Neural cell (in vitro differentiated cells): ENCODE measurements around the gene UNC45A. TPM values are rescaled to one million over a fixed set of nuclear protein-coding genes. Genes with fewer than 3 reads are reported as not detected.

Source experiments
- H2AFZ ChIP-seq: fragments of 200-600, 300-800 bp; sonication (generic), shearing (Covaris generic); 2 replicates; pipeline ENCODE4 v1.6.0; 2014; ENCODE audit warnings: low read depth, mild to moderate bottlenecking, antibody characterized with exemption, low read length, moderate library complexity
- H3F3A ChIP-seq: fragments of 200-600 bp; shearing (Covaris generic); 2 replicates; pipeline ENCODE4 v1.6.1; 2016; ENCODE audit warnings: mild to moderate bottlenecking, moderate library complexity, mixed read lengths, antibody characterized with exemption, low read length; ENCODE audit not compliant: insufficient read depth, poor library complexity, severe bottlenecking
- H3K27ac ChIP-seq: fragments of 200-600, 300-800 bp; sonication (generic), shearing (Covaris generic); 2 replicates; pipeline ENCODE4 v1.5.1; 2014; ENCODE audit warnings: mild to moderate bottlenecking, low read length, moderate library complexity
- H3K27me3 ChIP-seq: fragments of 300-800, 200-600 bp; sonication (generic), shearing (Covaris generic); 2 replicates; pipeline ENCODE4 v1.6.0; 2014; ENCODE audit warnings: mild to moderate bottlenecking, low read depth, low read length, moderate library complexity; ENCODE audit not compliant: insufficient read depth
- H3K36me3 ChIP-seq: fragments of 300-800, 200-600 bp; sonication (generic), shearing (Covaris generic); 2 replicates; pipeline ENCODE4 v1.5.1; 2014; ENCODE audit warnings: mild to moderate bottlenecking, antibody characterized with exemption, low read length, moderate library complexity; ENCODE audit not compliant: insufficient read depth
- H3K4me2 ChIP-seq: fragments of 300-800, 200-600 bp; sonication (generic), shearing (Covaris generic); 2 replicates; pipeline ENCODE4 v1.6.0; 2014; ENCODE audit warnings: mild to moderate bottlenecking, low read length
- H3K4me3 ChIP-seq: fragments of 300-800, 200-600 bp; sonication (generic), shearing (Covaris generic); 2 replicates; pipeline ENCODE4 v1.5.1; 2014; ENCODE audit warnings: mild to moderate bottlenecking, low read length, moderate library complexity
- H3K79me2 ChIP-seq: fragments of 200-600 bp; shearing (Covaris generic); replicated peaks from 2 replicates; pipeline ENCODE4 v1.6.0; 2014; ENCODE audit warnings: mild to moderate bottlenecking, low read length, moderate library complexity; ENCODE audit not compliant: insufficient read depth
- H3K9ac ChIP-seq: fragments of 300-800, 200-600 bp; sonication (generic), shearing (Covaris generic); 2 replicates; pipeline ENCODE4 v1.6.1; 2016; ENCODE audit warnings: mild to moderate bottlenecking, low read length, mixed read lengths
- H3K9me2 ChIP-seq: fragments of 200-600 bp; shearing (Covaris generic); 2 replicates; pipeline ENCODE4 v1.6.1; 2016; ENCODE audit warnings: mild to moderate bottlenecking, low read length, mixed read lengths; ENCODE audit not compliant: insufficient read depth
- H3K9me3 ChIP-seq: fragments of 200-600, 300-800 bp; sonication (generic), shearing (Covaris generic); 2 replicates; pipeline ENCODE4 v1.6.1; 2016; ENCODE audit warnings: mild to moderate bottlenecking, mixed run types, low read length, moderate library complexity, mixed read lengths
- H4K20me1 ChIP-seq: fragments of 200-600 bp; shearing (Covaris generic); 2 replicates; pipeline ENCODE4 v1.6.1; 2016; ENCODE audit warnings: mild to moderate bottlenecking, mixed run types; ENCODE audit not compliant: insufficient read depth
- EP300 ChIP-seq: fragments of 450-650 bp; conservative IDR thresholded peaks from 2 replicates; pipeline ENCODE4 v1.6.1; 2014; ENCODE audit warnings: antibody characterized with exemption, mild to moderate bottlenecking, moderate library complexity; ENCODE audit not compliant: poor library complexity, severe bottlenecking
- EZH2 ChIP-seq: fragments of 200-600, 300-800 bp; shearing (Covaris generic), sonication (generic); IDR thresholded peaks from 2 replicates; pipeline ENCODE4 v1.6.1; 2014; ENCODE audit warnings: antibody characterized with exemption, low read length, borderline replicate concordance, mild to moderate bottlenecking; ENCODE audit not compliant: insufficient read depth, poor library complexity, severe bottlenecking
- MXI1 ChIP-seq: fragments of 450-650 bp; conservative IDR thresholded peaks from 2 replicates; pipeline ENCODE4 v1.6.1; 2014; ENCODE audit warnings: antibody characterized with exemption, mild to moderate bottlenecking; ENCODE audit not compliant: poor library complexity, severe bottlenecking
- POLR2AphosphoS5 ChIP-seq: IDR thresholded peaks from 2 replicates; pipeline ENCODE4 v1.6.1; 2012
- RAD21 ChIP-seq: fragments of 450-650 bp; conservative IDR thresholded peaks from 2 replicates; pipeline ENCODE4 v1.6.1; 2014; ENCODE audit warnings: antibody characterized with exemption, mild to moderate bottlenecking, moderate library complexity
- SMC3 ChIP-seq: fragments of 450-650 bp; conservative IDR thresholded peaks from 2 replicates; pipeline ENCODE4 v1.6.1; 2014; ENCODE audit warnings: antibody characterized with exemption, mild to moderate bottlenecking, moderate library complexity; ENCODE audit not compliant: poor library complexity
- TAF1 ChIP-seq: IDR thresholded peaks from 2 replicates; pipeline ENCODE4 v1.6.1; 2012; ENCODE audit warnings: low read depth
- polyA plus RNA-seq: library from polyadenylated mRNA; depleted of rRNA; stranded (reverse); fragments of >200 nt; gene quantifications from 2 replicates; pipeline ENCODE4 v1.2.3, GENCODE V29; 2014
- TF ChIP-seq, protein P1 (sequence below): fragments of 450-650 bp; IDR thresholded peaks from 2 replicates; pipeline ENCODE4 v1.5.1; 2014; ENCODE audit warnings: antibody characterized with exemption, mild to moderate bottlenecking, moderate library complexity; ENCODE audit not compliant: poor library complexity, severe bottlenecking
- TF ChIP-seq, protein P2 (sequence below): IDR thresholded peaks from 2 replicates; pipeline ENCODE4 v1.6.1; 2012; ENCODE audit warnings: borderline replicate concordance

Gene UNC45A
- polyA plus RNA-seq, 1 donor from 2014 or later = 41.3 TPM

DNA sequence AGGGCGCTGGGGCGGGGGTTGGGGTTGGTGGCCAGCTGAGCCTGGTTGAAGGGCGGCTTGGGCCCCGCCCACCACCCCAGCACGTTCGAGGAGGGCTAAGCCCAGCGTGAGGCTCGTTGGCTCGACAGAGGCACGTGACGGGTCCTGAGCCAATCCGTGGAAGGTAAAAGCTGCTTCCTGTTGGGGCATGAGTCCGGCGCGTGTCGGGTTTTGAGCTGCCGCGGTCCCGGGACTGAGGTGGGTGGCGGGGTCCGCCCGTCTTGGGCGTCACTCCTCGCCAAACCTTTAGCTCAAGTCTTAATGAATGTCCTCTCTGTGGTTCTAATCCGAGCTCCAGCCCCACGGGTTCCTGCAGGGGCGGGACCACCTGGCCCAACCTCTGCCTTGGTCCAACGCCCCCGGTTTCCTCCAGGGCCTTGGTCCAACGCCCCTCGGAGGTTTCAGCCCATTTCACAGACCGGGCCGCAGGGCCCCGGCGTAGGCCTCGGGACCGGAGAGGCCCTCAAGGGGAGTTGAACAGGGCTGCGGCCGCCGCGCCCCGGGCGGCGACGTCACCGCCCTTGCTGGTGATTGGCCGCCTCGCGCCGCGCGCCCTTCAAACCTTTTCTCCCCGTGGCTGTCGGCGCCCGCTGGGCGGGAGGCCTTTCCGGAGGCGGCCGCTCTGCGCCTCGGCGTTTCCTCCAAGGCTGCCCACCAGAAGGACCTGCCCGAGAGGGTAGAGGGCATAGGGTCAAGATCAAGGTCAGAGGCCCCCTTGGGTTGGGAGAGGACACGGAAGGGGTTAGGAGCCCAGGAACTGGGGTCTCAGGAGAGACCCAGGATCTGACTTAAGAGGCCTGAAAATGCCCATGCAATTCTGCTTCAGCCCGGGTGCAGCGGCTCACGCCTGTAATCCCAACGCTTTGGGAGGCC, 19.9 kb downstream of the UNC45A start, which contains the start of gene RCCD1:
RCCD1 (plus strand) TSS at position 173 of the 912 bp plus-strand sequence. CDS start 1,851 bp downstream, outside the sequence.
- Histone ChIP-seq H3K9me2 (no peaks in the 10 kb centered on the region), H3K36me3 (no peaks in the 10 kb centered on the region), H3K9me3 (no peaks in the 10 kb centered on the region), H3K27me3 (peaks cover 15% of the 10 kb centered on the region), H3K4me2 (no peak within 1 kb of the TSS), H3K9ac (peak within 1 kb of the TSS; percentile 52), H3K27ac (no peak within 1 kb of the TSS), H3K79me2 (no peaks in the 10 kb centered on the region), H4K20me1 (no peaks in the 10 kb centered on the region), H2AFZ (peak within 1 kb of the TSS; percentile 40), H3K4me3 (peak within 1 kb of the TSS; percentile 87), H3F3A (no peaks in the 10 kb centered on the region)
- TF ChIP-seq, protein P1, sequence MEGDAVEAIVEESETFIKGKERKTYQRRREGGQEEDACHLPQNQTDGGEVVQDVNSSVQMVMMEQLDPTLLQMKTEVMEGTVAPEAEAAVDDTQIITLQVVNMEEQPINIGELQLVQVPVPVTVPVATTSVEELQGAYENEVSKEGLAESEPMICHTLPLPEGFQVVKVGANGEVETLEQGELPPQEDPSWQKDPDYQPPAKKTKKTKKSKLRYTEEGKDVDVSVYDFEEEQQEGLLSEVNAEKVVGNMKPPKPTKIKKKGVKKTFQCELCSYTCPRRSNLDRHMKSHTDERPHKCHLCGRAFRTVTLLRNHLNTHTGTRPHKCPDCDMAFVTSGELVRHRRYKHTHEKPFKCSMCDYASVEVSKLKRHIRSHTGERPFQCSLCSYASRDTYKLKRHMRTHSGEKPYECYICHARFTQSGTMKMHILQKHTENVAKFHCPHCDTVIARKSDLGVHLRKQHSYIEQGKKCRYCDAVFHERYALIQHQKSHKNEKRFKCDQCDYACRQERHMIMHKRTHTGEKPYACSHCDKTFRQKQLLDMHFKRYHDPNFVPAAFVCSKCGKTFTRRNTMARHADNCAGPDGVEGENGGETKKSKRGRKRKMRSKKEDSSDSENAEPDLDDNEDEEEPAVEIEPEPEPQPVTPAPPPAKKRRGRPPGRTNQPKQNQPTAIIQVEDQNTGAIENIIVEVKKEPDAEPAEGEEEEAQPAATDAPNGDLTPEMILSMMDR = peak; percentile 16
- TF ChIP-seq MXI1 = peak; percentile 91
- no peak for TF ChIP-seq EP300
- peak; percentile 17 for TF ChIP-seq POLR2AphosphoS5
- no peak for TF ChIP-seq RAD21

DNA sequence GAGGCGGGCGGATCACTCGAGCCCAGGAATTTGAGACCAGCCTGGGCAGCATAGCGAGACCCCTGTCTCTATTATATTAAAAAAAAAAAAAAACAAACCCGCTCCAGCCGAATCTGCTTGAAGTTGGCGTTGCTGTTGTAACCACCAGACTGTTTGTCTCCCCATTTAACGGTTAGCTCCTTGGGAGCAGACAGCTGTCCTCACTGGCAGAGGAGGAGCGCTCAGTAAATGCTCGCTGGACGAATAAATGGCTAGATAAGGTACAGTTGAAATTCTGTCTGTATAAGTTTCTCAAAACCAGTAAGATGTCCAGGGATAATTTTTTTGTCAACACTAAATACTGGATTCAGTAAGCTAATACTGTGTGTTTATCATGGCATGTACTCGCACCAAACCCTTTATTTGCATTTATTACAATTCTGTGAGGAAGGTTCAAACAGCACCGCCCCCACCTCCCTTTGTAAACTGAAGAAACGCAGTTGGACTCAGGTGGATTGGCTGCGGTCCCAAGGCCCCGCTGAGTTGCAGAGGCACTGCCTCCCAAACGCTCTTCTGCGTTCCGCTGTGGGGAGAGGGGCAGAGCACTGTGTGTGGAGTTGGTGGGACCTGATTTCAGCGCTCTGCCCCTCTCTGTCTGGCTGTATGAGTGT, 20.7 kb downstream of the UNC45A start:
- Histone ChIP-seq H3K4me2 (no peak overlapping the region), H4K20me1 (no peaks in the 10 kb centered on the region), H3K27ac (no peak overlapping the region), H3K27me3 (peaks cover 15% of the 10 kb centered on the region), H3K79me2 (no peaks in the 10 kb centered on the region), H3K9me2 (no peaks in the 10 kb centered on the region), H3K4me3 (peak overlapping the region; percentile 87), H3F3A (no peaks in the 10 kb centered on the region), H2AFZ (no peak overlapping the region), H3K9me3 (no peaks in the 10 kb centered on the region), H3K36me3 (no peaks in the 10 kb centered on the region), H3K9ac (no peak overlapping the region)
- TF ChIP-seq POLR2AphosphoS5 (no peak), EZH2 (no peak), RAD21 (no peak), EP300 (no peak), TAF1 (no peak), SMC3 (no peak), MXI1 (no peak)
- TF ChIP-seq, protein P1 = no peak
- TF ChIP-seq, protein P2, sequence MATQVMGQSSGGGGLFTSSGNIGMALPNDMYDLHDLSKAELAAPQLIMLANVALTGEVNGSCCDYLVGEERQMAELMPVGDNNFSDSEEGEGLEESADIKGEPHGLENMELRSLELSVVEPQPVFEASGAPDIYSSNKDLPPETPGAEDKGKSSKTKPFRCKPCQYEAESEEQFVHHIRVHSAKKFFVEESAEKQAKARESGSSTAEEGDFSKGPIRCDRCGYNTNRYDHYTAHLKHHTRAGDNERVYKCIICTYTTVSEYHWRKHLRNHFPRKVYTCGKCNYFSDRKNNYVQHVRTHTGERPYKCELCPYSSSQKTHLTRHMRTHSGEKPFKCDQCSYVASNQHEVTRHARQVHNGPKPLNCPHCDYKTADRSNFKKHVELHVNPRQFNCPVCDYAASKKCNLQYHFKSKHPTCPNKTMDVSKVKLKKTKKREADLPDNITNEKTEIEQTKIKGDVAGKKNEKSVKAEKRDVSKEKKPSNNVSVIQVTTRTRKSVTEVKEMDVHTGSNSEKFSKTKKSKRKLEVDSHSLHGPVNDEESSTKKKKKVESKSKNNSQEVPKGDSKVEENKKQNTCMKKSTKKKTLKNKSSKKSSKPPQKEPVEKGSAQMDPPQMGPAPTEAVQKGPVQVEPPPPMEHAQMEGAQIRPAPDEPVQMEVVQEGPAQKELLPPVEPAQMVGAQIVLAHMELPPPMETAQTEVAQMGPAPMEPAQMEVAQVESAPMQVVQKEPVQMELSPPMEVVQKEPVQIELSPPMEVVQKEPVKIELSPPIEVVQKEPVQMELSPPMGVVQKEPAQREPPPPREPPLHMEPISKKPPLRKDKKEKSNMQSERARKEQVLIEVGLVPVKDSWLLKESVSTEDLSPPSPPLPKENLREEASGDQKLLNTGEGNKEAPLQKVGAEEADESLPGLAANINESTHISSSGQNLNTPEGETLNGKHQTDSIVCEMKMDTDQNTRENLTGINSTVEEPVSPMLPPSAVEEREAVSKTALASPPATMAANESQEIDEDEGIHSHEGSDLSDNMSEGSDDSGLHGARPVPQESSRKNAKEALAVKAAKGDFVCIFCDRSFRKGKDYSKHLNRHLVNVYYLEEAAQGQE = no peak
